Neural cell (in vitro differentiated cells): ENCODE results near the gene AARS2.

Experiments used
- RAD21 ChIP-seq: fragments of 450-650 bp; conservative IDR thresholded peaks from 2 replicates; pipeline ENCODE4 v1.6.1; 2014; ENCODE audit warnings: antibody characterized with exemption, mild to moderate bottlenecking, moderate library complexity
- SMC3 ChIP-seq: fragments of 450-650 bp; conservative IDR thresholded peaks from 2 replicates; pipeline ENCODE4 v1.6.1; 2014; ENCODE audit warnings: antibody characterized with exemption, mild to moderate bottlenecking, moderate library complexity; ENCODE audit not compliant: poor library complexity
- TF ChIP-seq, protein P1 (sequence below): fragments of 450-650 bp; IDR thresholded peaks from 2 replicates; pipeline ENCODE4 v1.5.1; 2014; ENCODE audit warnings: antibody characterized with exemption, mild to moderate bottlenecking, moderate library complexity; ENCODE audit not compliant: poor library complexity, severe bottlenecking

DNA sequence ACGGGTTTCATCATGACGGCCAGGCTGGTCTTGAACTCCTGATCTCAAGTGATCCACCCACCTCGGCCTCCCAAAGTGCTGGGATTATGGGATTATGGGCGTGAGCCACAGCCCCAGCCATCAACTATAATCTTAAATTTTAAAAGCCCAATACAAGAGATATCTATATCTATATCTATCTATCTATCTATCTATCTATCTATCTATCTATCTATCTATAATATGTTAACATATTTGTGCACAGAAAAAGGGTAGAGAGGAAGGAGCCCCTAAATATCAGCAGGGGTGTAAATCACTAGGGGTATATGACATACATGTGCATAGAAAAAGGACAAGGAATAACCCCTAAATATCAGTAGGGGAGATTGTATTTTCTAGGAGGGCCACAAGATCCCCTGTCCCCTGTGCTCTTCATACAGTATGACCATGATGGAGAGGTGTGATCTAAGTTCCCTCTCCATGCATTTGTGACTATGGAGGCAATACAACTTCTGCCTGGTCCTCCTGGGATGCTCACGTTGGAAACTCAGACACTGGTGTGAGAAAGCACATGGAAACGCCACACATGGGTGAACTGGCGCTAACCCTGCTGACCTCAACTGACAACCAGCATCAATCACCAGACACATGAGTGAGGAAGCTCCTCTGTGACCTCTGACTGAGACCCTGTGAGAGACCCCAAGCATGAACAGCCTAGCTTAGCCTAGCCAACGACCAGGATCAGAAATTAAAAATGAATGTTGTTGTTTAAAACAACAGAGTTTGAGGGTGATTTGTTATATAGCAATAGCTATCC, 28.1 kb upstream of the AARS2 start:
- TF ChIP-seq, protein P1, sequence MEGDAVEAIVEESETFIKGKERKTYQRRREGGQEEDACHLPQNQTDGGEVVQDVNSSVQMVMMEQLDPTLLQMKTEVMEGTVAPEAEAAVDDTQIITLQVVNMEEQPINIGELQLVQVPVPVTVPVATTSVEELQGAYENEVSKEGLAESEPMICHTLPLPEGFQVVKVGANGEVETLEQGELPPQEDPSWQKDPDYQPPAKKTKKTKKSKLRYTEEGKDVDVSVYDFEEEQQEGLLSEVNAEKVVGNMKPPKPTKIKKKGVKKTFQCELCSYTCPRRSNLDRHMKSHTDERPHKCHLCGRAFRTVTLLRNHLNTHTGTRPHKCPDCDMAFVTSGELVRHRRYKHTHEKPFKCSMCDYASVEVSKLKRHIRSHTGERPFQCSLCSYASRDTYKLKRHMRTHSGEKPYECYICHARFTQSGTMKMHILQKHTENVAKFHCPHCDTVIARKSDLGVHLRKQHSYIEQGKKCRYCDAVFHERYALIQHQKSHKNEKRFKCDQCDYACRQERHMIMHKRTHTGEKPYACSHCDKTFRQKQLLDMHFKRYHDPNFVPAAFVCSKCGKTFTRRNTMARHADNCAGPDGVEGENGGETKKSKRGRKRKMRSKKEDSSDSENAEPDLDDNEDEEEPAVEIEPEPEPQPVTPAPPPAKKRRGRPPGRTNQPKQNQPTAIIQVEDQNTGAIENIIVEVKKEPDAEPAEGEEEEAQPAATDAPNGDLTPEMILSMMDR = no peak
- no peak for TF ChIP-seq RAD21
- no peak for TF ChIP-seq SMC3
